Measurements from ENCODE around the gene SRL.

- TF ChIP-seq, protein P1, sequence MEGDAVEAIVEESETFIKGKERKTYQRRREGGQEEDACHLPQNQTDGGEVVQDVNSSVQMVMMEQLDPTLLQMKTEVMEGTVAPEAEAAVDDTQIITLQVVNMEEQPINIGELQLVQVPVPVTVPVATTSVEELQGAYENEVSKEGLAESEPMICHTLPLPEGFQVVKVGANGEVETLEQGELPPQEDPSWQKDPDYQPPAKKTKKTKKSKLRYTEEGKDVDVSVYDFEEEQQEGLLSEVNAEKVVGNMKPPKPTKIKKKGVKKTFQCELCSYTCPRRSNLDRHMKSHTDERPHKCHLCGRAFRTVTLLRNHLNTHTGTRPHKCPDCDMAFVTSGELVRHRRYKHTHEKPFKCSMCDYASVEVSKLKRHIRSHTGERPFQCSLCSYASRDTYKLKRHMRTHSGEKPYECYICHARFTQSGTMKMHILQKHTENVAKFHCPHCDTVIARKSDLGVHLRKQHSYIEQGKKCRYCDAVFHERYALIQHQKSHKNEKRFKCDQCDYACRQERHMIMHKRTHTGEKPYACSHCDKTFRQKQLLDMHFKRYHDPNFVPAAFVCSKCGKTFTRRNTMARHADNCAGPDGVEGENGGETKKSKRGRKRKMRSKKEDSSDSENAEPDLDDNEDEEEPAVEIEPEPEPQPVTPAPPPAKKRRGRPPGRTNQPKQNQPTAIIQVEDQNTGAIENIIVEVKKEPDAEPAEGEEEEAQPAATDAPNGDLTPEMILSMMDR (conservative IDR thresholded peaks at IDR 0.05; ENCODE audit: low read length), result no peak
- no peak for TF ChIP-seq EZH2phosphoT487 (IDR thresholded peaks at IDR 0.05; ENCODE audit: borderline replicate concordance)
Observed at GRCh38 chr16:4246777-4247459, 5.0 kb upstream of the SRL start.
